Measurements from ENCODE around the gene SLC6A5.
"Not testable (repeated sequence)": the region's sequence is repeated elsewhere in the genome, so short reads cannot be mapped to it uniquely, and the experiment has no call there.

DNA sequence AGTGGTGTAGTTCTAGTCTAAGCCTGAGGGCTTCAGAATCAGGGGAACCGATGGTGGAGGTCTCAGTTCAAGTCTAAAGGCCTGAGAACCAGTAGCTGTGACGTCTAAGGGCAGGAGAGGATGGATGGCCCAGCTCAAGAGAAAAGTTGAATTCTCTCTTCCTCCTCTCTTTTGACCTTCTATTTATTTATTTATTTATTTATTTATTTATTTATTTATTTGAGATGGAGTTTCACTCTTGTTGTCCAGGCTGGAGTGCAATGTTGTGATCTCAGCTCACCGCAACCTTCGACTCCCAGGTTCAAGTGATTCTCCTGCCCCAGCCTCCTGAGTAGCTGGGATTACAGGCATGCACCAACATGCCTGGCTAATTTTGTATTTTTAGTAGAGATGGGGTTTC, 19.7 kb upstream of the SLC6A5 start:
- not testable (repeated sequence) for TF ChIP-seq POLR2AphosphoS5 (IDR thresholded peaks at IDR 0.05; ENCODE audit: borderline replicate concordance, low read depth, low read length); EZH2 (IDR thresholded peaks at IDR 0.05)

Data from SK-N-MC (cell line).